ENCODE data around the gene OR51B5.
"Not testable (repeated sequence)": the region's sequence is repeated elsewhere in the genome, so short reads cannot be mapped to it uniquely, and the experiment has no call there.

OR51B5 gene, protein sequence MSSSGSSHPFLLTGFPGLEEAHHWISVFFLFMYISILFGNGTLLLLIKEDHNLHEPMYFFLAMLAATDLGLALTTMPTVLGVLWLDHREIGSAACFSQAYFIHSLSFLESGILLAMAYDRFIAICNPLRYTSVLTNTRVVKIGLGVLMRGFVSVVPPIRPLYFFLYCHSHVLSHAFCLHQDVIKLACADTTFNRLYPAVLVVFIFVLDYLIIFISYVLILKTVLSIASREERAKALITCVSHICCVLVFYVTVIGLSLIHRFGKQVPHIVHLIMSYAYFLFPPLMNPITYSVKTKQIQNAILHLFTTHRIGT

DNA sequence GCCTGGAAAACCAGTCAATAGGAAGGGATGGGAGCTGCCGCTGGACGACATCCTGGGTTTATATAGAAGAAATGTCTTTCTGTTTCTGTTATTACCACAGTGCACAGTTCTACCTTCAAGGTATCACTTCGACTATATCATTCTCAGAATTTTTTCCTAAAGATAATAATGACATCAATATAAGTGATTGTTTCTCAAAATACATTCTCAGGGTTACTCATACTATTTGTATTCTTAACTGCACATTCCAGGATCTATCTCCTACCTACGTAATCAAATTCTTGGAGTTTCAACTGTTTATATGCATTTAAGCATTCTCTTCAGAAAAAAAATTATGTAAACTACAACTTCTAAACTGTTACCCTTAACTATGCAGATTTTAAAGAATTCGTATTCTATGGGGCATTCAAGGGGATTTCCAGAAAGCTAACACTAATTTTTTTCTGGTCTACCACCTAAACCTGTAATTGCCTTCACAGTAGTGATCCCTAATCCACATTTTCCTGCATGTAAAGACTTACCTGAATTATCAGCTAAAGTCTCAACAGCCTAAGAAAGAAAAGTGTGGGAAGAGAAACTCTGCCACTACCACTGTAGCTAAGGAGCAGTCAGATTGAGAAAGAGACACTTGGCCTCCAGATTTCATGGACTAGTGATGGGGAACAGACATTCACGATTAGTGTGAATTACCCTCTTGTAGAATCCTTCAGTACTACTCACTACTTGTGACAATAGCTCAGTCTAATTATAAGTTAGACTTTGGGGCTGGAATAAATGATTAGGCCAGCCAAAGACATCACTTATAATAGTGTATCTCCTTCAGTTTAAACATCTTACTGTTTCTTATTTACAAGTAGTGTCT lies at the start of gene OR51B5:
Gene OR51B5, minus strand, starts transcription at position 51 of the 862 bp plus-strand sequence. Its CDS starts 0 bp downstream, at position 51.
- Histone ChIP-seq H3K4me1 (ENCODE audit: insufficient read depth, low read length) (no peaks in the 10 kb centered on the region), H3K36me3 (ENCODE audit: insufficient read depth, low read length) (no peaks in the 10 kb centered on the region), H3K27me3 (ENCODE audit: control insufficient read depth in 1 of 2, insufficient read depth in 2 of 2, low read length in 2 of 2) (no peaks in the 10 kb centered on the region), H3K9me3 (ENCODE audit: low read length) (no peaks in the 10 kb centered on the region), H3K9ac (ENCODE audit: low read length) (no peak within 1 kb of the TSS), H3K4me3 (ENCODE audit: low read depth in 1 of 2, low read length in 2 of 2) (no peak within 1 kb of the TSS), H3K27ac (ENCODE audit: low read depth, low read length) (no peak within 1 kb of the TSS)

DNA sequence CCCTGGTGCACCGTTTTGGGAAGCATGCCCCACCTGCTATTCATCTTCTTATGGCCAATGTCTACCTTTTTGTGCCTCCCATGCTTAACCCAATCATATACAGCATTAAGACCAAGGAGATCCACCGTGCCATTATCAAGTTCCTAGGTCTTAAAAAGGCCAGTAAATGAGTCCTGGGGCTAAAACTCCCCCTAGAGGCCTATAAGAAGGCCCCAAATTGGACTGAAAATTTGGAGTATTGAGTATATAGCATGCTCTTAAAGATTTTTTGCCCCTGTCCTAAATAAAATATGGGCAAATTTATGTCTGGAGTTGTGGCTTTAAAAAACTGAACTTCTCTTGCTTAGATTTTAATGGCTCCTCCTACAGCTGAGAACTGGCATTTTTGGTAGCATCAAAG lies 46.9 kb upstream of the OR51B5 start:
- Histone ChIP-seq H3K9ac (ENCODE audit: low read length) (no peak overlapping the region), H3K4me1 (ENCODE audit: insufficient read depth, low read length) (no peaks in the 10 kb centered on the region), H3K27ac (ENCODE audit: low read depth, low read length) (no peak overlapping the region), H3K27me3 (ENCODE audit: control insufficient read depth in 1 of 2, insufficient read depth in 2 of 2, low read length in 2 of 2) (no peaks in the 10 kb centered on the region), H3K4me3 (ENCODE audit: low read depth in 1 of 2, low read length in 2 of 2) (no peak overlapping the region), H3K36me3 (ENCODE audit: insufficient read depth, low read length) (no peaks in the 10 kb centered on the region), H3K9me3 (ENCODE audit: low read length) (no peaks in the 10 kb centered on the region)

DNA sequence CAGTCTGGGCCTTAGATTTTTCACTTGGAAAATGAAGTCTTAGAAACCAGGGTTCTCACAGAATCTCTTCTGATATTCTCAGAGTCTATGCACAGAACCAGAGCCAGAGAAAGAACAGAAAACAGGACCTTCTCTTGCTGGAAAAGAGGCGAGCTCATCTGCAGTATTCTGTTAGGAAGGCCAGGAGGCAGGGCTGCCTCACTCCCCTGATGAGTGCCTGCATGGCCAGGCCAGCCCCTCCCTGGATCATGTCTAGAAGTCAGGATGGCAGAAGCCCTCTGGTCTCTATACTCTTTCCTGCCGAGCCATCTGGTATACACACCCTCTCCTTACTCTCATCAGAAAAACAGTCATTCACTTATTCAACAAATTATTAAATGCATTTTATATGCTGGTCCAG lies 41.0 kb upstream of the OR51B5 start:
- Histone ChIP-seq H3K27ac (ENCODE audit: low read depth, low read length) (no peak overlapping the region), H3K9ac (ENCODE audit: low read length) (no peak overlapping the region), H3K9me3 (ENCODE audit: low read length) (no peaks in the 10 kb centered on the region), H3K4me1 (ENCODE audit: insufficient read depth, low read length) (no peaks in the 10 kb centered on the region), H3K4me3 (ENCODE audit: low read depth in 1 of 2, low read length in 2 of 2) (no peak overlapping the region), H3K27me3 (ENCODE audit: control insufficient read depth in 1 of 2, insufficient read depth in 2 of 2, low read length in 2 of 2) (no peaks in the 10 kb centered on the region), H3K36me3 (ENCODE audit: insufficient read depth, low read length) (no peaks in the 10 kb centered on the region)

DNA sequence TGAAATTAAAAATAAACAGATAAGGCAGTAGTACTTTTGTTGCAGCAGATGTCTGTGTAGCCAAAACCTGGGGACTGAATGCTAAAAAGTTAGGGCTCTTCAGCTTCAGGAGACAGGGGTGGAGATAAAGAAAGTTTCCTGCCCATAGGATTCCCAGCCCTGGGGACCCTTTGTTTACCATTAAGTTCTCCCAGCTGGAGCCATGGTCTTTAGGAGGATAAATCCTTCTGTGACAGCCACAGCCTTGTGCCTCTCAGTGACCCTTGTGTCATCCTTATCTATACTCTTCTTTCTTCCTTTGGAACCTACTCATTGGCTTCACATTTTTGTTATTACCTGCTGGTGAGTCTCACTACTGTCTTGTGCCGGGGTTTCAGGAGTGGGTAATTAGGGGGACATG lies 40.3 kb upstream of the OR51B5 start, which contains the start of gene OR51M1:
Gene OR51M1, plus strand, starts transcription at position 237 of the 400 bp plus-strand sequence. CDS start 5,587 bp downstream, outside the sequence.
- Histone ChIP-seq H3K9me3 (ENCODE audit: low read length) (no peaks in the 10 kb centered on the region), H3K27ac (ENCODE audit: low read depth, low read length) (no peak within 1 kb of the TSS), H3K4me3 (ENCODE audit: low read depth in 1 of 2, low read length in 2 of 2) (no peak within 1 kb of the TSS), H3K36me3 (ENCODE audit: insufficient read depth, low read length) (no peaks in the 10 kb centered on the region), H3K4me1 (ENCODE audit: insufficient read depth, low read length) (no peaks in the 10 kb centered on the region), H3K9ac (ENCODE audit: low read length) (no peak within 1 kb of the TSS), H3K27me3 (ENCODE audit: control insufficient read depth in 1 of 2, insufficient read depth in 2 of 2, low read length in 2 of 2) (no peaks in the 10 kb centered on the region)

DNA sequence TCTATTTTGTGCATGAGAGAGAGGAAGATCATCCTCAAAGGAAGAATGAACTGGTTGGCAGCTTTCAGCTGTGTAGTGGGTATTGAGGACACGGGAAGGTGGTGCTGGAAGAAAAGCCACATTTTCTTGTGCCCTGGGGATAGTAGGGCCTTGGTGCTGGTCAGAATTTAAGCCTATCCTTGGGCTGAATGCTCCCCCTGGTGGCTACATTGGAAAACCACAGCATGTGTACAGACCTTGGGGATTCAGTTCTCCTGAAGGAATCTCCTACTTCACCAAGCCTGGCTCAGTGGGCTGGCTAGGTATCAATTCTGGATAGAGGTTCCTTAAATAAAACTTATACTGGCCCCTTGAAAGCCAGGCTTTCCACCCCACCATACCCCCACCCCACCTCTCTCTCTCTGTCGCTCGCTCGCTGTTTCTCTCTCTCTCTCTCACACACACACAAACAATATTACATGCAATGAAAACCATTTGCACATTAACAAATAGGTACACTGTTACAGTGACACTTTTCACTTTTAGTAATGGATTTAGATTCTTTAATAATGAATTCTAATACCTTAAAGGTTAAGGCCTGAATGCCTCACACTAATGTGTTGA lies 37.5 kb upstream of the OR51B5 start:
- H3K36me3 ChIP-seq (ENCODE audit: insufficient read depth, low read length): no peaks in the 10 kb centered on the region
- no peak overlapping the region for H3K27ac ChIP-seq (ENCODE audit: low read depth, low read length)
- H3K9me3 ChIP-seq (ENCODE audit: low read length): no peaks in the 10 kb centered on the region
- H3K4me3 ChIP-seq (ENCODE audit: low read depth in 1 of 2, low read length in 2 of 2): no peak overlapping the region
- H3K9ac ChIP-seq (ENCODE audit: low read length): no peak overlapping the region
- H3K27me3 ChIP-seq (ENCODE audit: control insufficient read depth in 1 of 2, insufficient read depth in 2 of 2, low read length in 2 of 2): no peaks in the 10 kb centered on the region
- no peaks in the 10 kb centered on the region for H3K4me1 ChIP-seq (ENCODE audit: insufficient read depth, low read length)

DNA sequence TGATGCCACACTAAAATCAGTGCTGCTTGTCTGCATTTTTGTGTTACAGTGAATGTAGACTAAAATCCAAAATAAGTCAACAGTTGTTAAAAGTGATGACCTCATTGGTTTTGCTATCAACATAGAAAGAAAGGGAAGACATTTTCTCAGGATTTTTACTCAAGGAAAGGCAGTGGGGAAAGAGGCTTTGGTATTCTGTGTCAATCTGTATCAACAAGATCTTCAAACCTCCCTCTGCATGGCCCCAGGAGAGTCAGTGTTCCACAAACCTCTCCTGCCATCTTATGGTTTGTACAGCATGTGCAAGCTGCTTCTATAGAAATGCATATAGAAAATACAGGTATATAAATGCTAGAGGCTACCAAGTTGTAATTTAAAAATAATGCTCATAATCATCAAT lies 26.5 kb upstream of the OR51B5 start:
- Histone ChIP-seq H3K9ac (ENCODE audit: low read length) (no peak overlapping the region), H3K36me3 (ENCODE audit: insufficient read depth, low read length) (no peaks in the 10 kb centered on the region)

DNA sequence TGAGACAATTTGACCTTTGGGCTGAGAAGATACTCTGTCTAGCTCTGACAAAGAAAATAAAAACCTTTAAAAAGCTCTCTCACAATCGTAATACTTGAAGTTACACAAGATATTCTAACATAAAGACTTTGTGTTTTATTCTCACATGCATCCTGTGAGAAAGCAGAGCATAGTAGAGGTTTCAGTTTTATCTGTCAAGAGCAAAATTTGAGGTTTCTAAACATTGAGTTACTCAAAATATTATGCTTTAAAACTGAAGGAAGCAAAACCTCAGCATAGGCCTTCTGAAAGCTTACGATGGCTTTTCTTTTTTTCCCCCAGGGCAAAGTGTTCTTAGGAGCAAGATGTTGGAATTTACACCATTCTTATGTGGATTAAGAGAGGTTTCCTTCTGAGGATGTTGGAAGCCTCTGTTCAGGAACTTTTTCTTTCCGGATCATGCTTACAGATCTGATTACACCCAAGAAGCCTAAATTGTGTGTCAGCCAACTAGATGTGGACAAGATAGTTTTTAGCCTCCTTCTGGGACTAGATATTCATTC lies 25.2 kb upstream of the OR51B5 start:
- no peaks in the 10 kb centered on the region for H3K36me3 ChIP-seq (ENCODE audit: insufficient read depth, low read length)
- H3K4me3 ChIP-seq (ENCODE audit: low read depth in 1 of 2, low read length in 2 of 2): no peak overlapping the region
- no peaks in the 10 kb centered on the region for H3K4me1 ChIP-seq (ENCODE audit: insufficient read depth, low read length)
- no peak overlapping the region for H3K9ac ChIP-seq (ENCODE audit: low read length)
- no peaks in the 10 kb centered on the region for H3K27me3 ChIP-seq (ENCODE audit: control insufficient read depth in 1 of 2, insufficient read depth in 2 of 2, low read length in 2 of 2)
- no peak overlapping the region for H3K27ac ChIP-seq (ENCODE audit: low read depth, low read length)
- H3K9me3 ChIP-seq (ENCODE audit: low read length): no peaks in the 10 kb centered on the region

More for the DNA sequence above, 26.5 kb upstream of the OR51B5 start:
- no peaks in the 10 kb centered on the region for H3K9me3 ChIP-seq (ENCODE audit: low read length)
- no peak overlapping the region for H3K4me3 ChIP-seq (ENCODE audit: low read depth in 1 of 2, low read length in 2 of 2)
- H3K27me3 ChIP-seq (ENCODE audit: control insufficient read depth in 1 of 2, insufficient read depth in 2 of 2, low read length in 2 of 2): no peaks in the 10 kb centered on the region
- no peak overlapping the region for H3K27ac ChIP-seq (ENCODE audit: low read depth, low read length)
- no peaks in the 10 kb centered on the region for H3K4me1 ChIP-seq (ENCODE audit: insufficient read depth, low read length)

DNA sequence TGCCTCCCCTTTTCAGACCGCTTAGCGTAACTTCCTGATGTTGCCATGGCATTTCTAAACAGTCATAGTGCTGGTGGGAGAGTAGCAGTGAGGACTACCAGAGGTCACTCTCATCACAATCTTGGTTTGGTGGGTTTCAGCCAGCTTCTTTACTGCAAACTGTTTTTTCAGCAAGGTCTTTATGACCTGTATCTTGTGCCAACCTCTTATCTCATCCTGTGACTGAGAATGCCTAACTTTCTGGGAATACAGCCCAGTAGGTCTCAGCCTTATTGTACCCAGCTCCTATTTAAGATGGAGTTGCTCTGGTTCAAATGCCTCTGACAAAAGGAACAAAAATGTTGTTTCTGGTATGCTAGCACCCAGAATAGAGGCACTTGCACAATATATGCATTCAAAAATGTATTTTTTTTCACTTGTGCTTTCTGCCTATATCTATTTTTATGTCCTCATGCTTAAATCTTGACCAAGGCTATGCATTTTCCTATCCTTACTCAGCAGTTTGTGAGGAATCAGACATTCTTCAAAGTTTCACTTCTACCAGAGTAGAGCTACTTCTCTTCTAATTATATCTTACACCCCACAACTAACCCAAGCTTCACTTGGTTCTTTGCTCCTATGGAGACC lies 24.2 kb upstream of the OR51B5 start:
- H3K9me3 ChIP-seq (ENCODE audit: low read length): no peaks in the 10 kb centered on the region
- H3K9ac ChIP-seq (ENCODE audit: low read length): no peak overlapping the region
- no peaks in the 10 kb centered on the region for H3K27me3 ChIP-seq (ENCODE audit: control insufficient read depth in 1 of 2, insufficient read depth in 2 of 2, low read length in 2 of 2)
- no peak overlapping the region for H3K4me3 ChIP-seq (ENCODE audit: low read depth in 1 of 2, low read length in 2 of 2)
- no peaks in the 10 kb centered on the region for H3K36me3 ChIP-seq (ENCODE audit: insufficient read depth, low read length)
- H3K4me1 ChIP-seq (ENCODE audit: insufficient read depth, low read length): no peaks in the 10 kb centered on the region
- H3K27ac ChIP-seq (ENCODE audit: low read depth, low read length): no peak overlapping the region

DNA sequence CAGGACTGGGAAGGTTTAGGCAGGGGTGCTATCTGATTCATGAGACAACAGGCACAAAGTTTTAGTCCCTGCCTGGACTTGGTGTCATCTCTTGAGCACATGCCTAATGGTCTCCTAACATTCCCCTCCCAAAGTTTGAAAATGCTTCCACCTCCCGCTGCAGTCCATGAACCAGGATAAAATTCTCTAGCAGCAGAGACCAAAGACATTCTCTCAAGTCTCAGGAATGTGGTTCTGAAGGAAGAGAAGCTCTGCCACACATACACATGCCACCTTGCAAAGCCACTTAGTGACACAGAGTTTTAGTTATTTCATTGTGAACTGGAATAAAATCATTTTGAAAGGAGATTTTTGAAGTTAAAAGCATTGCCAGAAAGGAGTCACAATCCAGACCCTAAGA lies 23.5 kb upstream of the OR51B5 start:
- H3K27me3 ChIP-seq (ENCODE audit: control insufficient read depth in 1 of 2, insufficient read depth in 2 of 2, low read length in 2 of 2): no peaks in the 10 kb centered on the region
- no peak overlapping the region for H3K4me3 ChIP-seq (ENCODE audit: low read depth in 1 of 2, low read length in 2 of 2)
- no peaks in the 10 kb centered on the region for H3K36me3 ChIP-seq (ENCODE audit: insufficient read depth, low read length)
- H3K9ac ChIP-seq (ENCODE audit: low read length): no peak overlapping the region
- no peaks in the 10 kb centered on the region for H3K4me1 ChIP-seq (ENCODE audit: insufficient read depth, low read length)
- H3K9me3 ChIP-seq (ENCODE audit: low read length): no peaks in the 10 kb centered on the region
- no peak overlapping the region for H3K27ac ChIP-seq (ENCODE audit: low read depth, low read length)

DNA sequence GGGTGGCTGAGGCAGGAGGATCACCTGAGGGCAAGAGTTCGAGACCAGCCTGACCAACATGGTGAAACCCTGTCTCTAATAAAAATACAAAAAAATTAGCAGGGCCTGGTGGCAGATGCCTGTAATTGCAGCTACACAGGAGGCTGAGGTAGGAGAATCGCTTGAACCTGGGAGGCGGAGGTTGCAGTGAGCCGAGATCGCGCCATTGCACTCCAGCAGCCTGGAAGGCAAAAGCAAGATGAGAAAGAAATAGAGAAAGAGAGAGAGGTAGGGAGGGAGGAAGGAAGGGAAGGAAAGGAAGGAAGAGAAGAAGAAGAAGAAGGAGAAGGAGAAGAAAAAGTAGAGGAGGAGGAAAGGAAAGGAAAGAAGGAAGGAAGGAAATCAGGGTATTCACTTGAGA lies 23.0 kb upstream of the OR51B5 start:
- not testable (repeated sequence) for H3K4me3 ChIP-seq (ENCODE audit: low read depth in 1 of 2, low read length in 2 of 2); H3K27me3 ChIP-seq (ENCODE audit: control insufficient read depth in 1 of 2, insufficient read depth in 2 of 2, low read length in 2 of 2); H3K36me3 ChIP-seq (ENCODE audit: insufficient read depth, low read length); H3K9me3 ChIP-seq (ENCODE audit: low read length); H3K27ac ChIP-seq (ENCODE audit: low read depth, low read length); H3K4me1 ChIP-seq (ENCODE audit: insufficient read depth, low read length); H3K9ac ChIP-seq (ENCODE audit: low read length)

DNA sequence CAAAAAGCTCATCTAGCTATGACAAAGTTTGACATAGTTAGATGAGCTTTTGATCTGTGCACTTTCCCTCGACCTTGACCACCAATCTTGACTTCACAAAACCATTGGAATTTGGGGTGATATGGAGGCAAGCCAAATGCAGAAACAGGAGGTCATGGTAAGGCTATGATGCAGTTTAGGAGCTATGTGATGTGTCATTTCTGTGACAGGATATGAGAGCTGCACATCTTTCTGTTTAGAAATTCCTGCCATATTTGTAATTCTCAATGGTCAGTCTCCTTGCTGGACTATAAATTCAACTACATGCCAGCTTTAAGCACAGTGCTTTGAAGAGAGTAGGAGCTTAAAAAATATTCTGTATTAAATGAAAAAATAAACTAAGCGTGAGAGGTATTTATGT lies 20.9 kb upstream of the OR51B5 start:
- Histone ChIP-seq H3K9me3 (ENCODE audit: low read length) (no peaks in the 10 kb centered on the region), H3K4me1 (ENCODE audit: insufficient read depth, low read length) (no peaks in the 10 kb centered on the region), H3K27ac (ENCODE audit: low read depth, low read length) (no peak overlapping the region), H3K4me3 (ENCODE audit: low read depth in 1 of 2, low read length in 2 of 2) (no peak overlapping the region), H3K36me3 (ENCODE audit: insufficient read depth, low read length) (no peaks in the 10 kb centered on the region), H3K9ac (ENCODE audit: low read length) (no peak overlapping the region), H3K27me3 (ENCODE audit: control insufficient read depth in 1 of 2, insufficient read depth in 2 of 2, low read length in 2 of 2) (no peaks in the 10 kb centered on the region)

Data from muscle layer of colon (tissue), 2 donors.